RWPE2 (cell line): ENCODE measurements around the gene FOXE3.

Experiments used
- ATAC-seq: fragments of 200-7000 bp; cut with Tn5 transposase; 3 replicates; pipeline ENCODE4 v1.9.1; 2021; ENCODE audit warnings: low read depth
- DNase-seq: peaks from one replicate; pipeline ENCODE4 v3.0.0-alpha.2; 2020; ENCODE audit warnings: low spot score
- H3K27ac ChIP-seq: fragments of 450-650 bp; 2 replicates; pipeline ENCODE4 v1.5.1; 2017; ENCODE audit warnings: mild to moderate bottlenecking; ENCODE audit not compliant: poor library complexity, severe bottlenecking
- H3K27me3 ChIP-seq: fragments of 250-450 bp; sonication (Bioruptor Pico); 2 replicates; pipeline ENCODE4 v1.5.1; 2021; ENCODE audit warnings: mild to moderate bottlenecking, moderate library complexity; ENCODE audit not compliant: insufficient read depth, poor library complexity, severe bottlenecking
- H3K36me3 ChIP-seq: fragments of 250-450 bp; sonication (Bioruptor Pico); 2 replicates; pipeline ENCODE4 v1.5.1; 2020; ENCODE audit warnings: low read depth, mild to moderate bottlenecking, moderate library complexity
- H3K4me1 ChIP-seq: fragments of 250-450 bp; sonication (Bioruptor Pico); 2 replicates; pipeline ENCODE4 v1.5.1; 2021; ENCODE audit warnings: mild to moderate bottlenecking, moderate library complexity; ENCODE audit not compliant: insufficient read depth, poor library complexity, severe bottlenecking
- H3K4me3 ChIP-seq: fragments of 250-450 bp; sonication (Bioruptor Pico); 2 replicates; pipeline ENCODE4 v1.5.1; 2021; ENCODE audit warnings: mild to moderate bottlenecking, moderate library complexity; ENCODE audit not compliant: severe bottlenecking
- H3K9me3 ChIP-seq: fragments of 250-450 bp; sonication (Bioruptor Pico); 2 replicates; pipeline ENCODE4 v1.5.1; 2021; ENCODE audit warnings: mild to moderate bottlenecking, moderate library complexity; ENCODE audit not compliant: severe bottlenecking
- TF ChIP-seq, protein P1 (sequence below): fragments of 450-650 bp; IDR thresholded peaks from one replicate; pipeline ENCODE4 v1.5.1; 2017; ENCODE audit warnings: mild to moderate bottlenecking, moderate library complexity; ENCODE audit not compliant: poor library complexity, severe bottlenecking

FOXE3 gene

GRCh38 chr1:47409311-47410067, 6.6 kb upstream of the FOXE3 start:
- Histone ChIP-seq H3K4me3 (no peak overlapping the region), H3K27ac (peak overlapping the region; percentile 32), H3K4me1 (peaks cover 22% of the 10 kb centered on the region), H3K27me3 (no peaks in the 10 kb centered on the region), H3K9me3 (no peaks in the 10 kb centered on the region), H3K36me3 (no peaks in the 10 kb centered on the region)
- TF ChIP-seq, protein P1, sequence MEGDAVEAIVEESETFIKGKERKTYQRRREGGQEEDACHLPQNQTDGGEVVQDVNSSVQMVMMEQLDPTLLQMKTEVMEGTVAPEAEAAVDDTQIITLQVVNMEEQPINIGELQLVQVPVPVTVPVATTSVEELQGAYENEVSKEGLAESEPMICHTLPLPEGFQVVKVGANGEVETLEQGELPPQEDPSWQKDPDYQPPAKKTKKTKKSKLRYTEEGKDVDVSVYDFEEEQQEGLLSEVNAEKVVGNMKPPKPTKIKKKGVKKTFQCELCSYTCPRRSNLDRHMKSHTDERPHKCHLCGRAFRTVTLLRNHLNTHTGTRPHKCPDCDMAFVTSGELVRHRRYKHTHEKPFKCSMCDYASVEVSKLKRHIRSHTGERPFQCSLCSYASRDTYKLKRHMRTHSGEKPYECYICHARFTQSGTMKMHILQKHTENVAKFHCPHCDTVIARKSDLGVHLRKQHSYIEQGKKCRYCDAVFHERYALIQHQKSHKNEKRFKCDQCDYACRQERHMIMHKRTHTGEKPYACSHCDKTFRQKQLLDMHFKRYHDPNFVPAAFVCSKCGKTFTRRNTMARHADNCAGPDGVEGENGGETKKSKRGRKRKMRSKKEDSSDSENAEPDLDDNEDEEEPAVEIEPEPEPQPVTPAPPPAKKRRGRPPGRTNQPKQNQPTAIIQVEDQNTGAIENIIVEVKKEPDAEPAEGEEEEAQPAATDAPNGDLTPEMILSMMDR, result no peak
- ATAC-seq, result peak; percentile 94
- DNase-seq, result peak; percentile 82

GRCh38 chr1:47410068-47410455, 6.0 kb upstream of the FOXE3 start:
- ATAC-seq (no peak), DNase-seq (no peak)
- TF ChIP-seq, protein P1, result no peak
- H3K27me3 ChIP-seq, result no peaks in the 10 kb centered on the region
- no peaks in the 10 kb centered on the region for H3K9me3 ChIP-seq
- no peaks in the 10 kb centered on the region for H3K36me3 ChIP-seq
- peak overlapping the region; percentile 32 for H3K27ac ChIP-seq
- no peak overlapping the region for H3K4me3 ChIP-seq
- peaks cover 22% of the 10 kb centered on the region for H3K4me1 ChIP-seq

DNA sequence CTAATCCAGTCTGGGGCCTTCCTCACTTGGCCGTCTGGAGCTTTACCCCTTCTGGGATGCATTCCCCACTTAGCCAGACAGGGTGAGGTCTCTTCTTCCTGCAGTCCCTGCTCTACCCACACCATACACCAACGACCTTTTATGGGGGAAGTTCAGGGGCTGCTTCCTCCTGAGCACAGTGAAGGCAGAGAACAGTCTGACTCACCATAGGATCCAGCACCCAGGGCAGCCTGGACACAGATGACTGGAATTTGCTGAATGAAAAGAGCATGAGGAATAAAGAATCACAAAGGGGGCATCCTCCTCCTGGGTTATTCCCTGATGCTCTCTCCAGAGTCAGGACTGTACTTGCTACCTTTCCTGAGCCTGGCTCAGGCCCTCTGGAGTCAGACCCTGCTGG, 4.6 kb upstream of the FOXE3 start:
- TF ChIP-seq, protein P1, result no peak
- DNase-seq, result no peak
- no peaks in the 10 kb centered on the region for H3K9me3 ChIP-seq
- no peak overlapping the region for H3K27ac ChIP-seq
- no peaks in the 10 kb centered on the region for H3K36me3 ChIP-seq
- no peak overlapping the region for H3K4me3 ChIP-seq
- peaks cover 22% of the 10 kb centered on the region for H3K4me1 ChIP-seq
- H3K27me3 ChIP-seq, result peaks cover 6% of the 10 kb centered on the region
- no peak for ATAC-seq

GRCh38 chr1:47412437-47412836, 3.6 kb upstream of the FOXE3 start:
- no peak overlapping the region for H3K4me3 ChIP-seq
- DNase-seq, result no peak
- H3K4me1 ChIP-seq, result peaks cover 22% of the 10 kb centered on the region
- no peaks in the 10 kb centered on the region for H3K9me3 ChIP-seq
- H3K27ac ChIP-seq, result no peak overlapping the region
- TF ChIP-seq, protein P1, result no peak
- no peak for ATAC-seq
- H3K36me3 ChIP-seq, result no peaks in the 10 kb centered on the region
- H3K27me3 ChIP-seq, result peaks cover 12% of the 10 kb centered on the region

DNA sequence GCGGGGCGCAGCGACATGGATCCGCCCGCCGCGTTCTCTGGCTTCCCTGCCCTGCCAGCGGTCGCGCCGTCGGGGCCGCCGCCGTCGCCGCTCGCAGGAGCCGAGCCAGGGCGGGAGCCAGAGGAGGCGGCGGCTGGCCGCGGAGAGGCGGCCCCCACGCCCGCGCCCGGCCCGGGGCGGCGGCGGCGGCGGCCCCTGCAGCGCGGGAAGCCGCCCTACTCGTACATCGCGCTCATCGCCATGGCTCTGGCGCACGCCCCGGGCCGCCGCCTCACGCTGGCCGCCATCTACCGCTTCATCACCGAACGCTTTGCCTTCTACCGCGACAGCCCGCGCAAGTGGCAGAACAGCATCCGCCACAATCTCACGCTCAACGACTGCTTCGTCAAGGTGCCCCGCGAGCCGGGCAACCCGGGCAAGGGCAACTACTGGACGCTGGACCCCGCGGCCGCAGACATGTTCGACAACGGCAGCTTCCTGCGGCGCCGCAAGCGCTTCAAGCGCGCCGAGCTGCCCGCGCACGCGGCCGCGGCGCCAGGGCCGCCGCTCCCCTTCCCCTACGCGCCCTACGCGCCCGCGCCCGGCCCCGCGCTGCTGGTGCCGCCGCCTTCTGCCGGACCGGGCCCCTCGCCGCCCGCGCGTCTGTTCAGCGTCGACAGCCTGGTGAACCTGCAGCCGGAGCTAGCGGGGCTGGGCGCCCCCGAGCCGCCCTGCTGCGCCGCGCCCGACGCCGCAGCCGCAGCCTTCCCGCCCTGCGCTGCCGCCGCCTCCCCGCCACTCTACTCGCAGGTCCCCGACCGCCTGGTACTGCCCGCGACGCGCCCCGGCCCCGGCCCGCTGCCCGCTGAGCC, 459 bp downstream of the FOXE3 start:
- ATAC-seq, result peak; percentile 48

More for the DNA sequence above, 459 bp downstream of the FOXE3 start:
- H3K27ac ChIP-seq, result no peak overlapping the region
- H3K36me3 ChIP-seq, result no peaks in the 10 kb centered on the region
- H3K27me3 ChIP-seq, result peaks cover 16% of the 10 kb centered on the region
- no peaks in the 10 kb centered on the region for H3K4me1 ChIP-seq
- H3K4me3 ChIP-seq, result peak overlapping the region; percentile 20
- DNase-seq, result no peak
- no peaks in the 10 kb centered on the region for H3K9me3 ChIP-seq
- TF ChIP-seq, protein P1, result no peak
